HepG2 (cell line): ENCODE measurements around the gene NSMCE1. TPM values are rescaled to one million over a fixed set of nuclear protein-coding genes. Genes with fewer than 3 reads are reported as not detected.

Source experiments
- ATAC-seq: fragments of 200-7000 bp; cut with Tn5 transposase; 3 replicates; pipeline ENCODE4 v1.9.1; 2020; ENCODE audit warnings: mild to moderate bottlenecking, moderate library complexity
- BruUV-seq: library from RNA; stranded (reverse); fragments of 400-500 nt; replicated peaks from 2 replicates; lab custom pipeline; 2021; lab: Mats Ljungman, UMichigan
- CTCF ChIA-PET: fragments of 300-600 bp; formaldehyde crosslinking; extraction: SDS; loops from one replicate; lab custom pipeline; 2021; ENCODE audit warnings: low total read pairs, inconsistent platforms, low intra/inter-chr PET ratio; lab: Yijun Ruan, JAX
- POLR2A ChIA-PET: fragments of 350-600 bp; sonication (Branson Sonifier 250); formaldehyde crosslinking; loops from one replicate; lab custom pipeline; 2020; ENCODE audit warnings: antibody characterized with exemption, inconsistent platforms; lab: Yijun Ruan, JAX
- DNase-seq: peaks from one replicate; pipeline ENCODE4 v3.0.0-alpha.2; 2015; ENCODE audit warnings: low spot score
- FAIRE-seq: peaks from 3 replicates; lab custom pipeline; 2011; peaks lifted over from hg19 to GRCh38; lab: Jason Lieb, UNC
- H2AFZ ChIP-seq: one replicate; pipeline ENCODE4 v1.6.1; 2011; ENCODE audit warnings: low read length, inconsistent platforms
- H3K27ac ChIP-seq: fragments of 300-600 bp; 3 replicates; pipeline ENCODE4 v1.8.0; 2011; ENCODE audit warnings: mixed run types, mild to moderate bottlenecking, mixed read lengths, low read length, inconsistent platforms; ENCODE audit not compliant: insufficient read depth; ENCODE audit errors: extremely low read length
- H3K27me3 ChIP-seq, 2 experiments: fragments of 200-600 bp in 1 of 2; 2 replicates in 1 of 2; 3 replicates in 1 of 2; pipeline versions ENCODE4 v1.6.0 to v1.8.0; 2011; ENCODE audit warnings: low read length in 2 of 2, mild to moderate bottlenecking in 2 of 2, moderate library complexity in 2 of 2, inconsistent platforms in 1 of 2; ENCODE audit not compliant: insufficient read depth in 2 of 2, control insufficient read depth in 1 of 2
- H3K36me3 ChIP-seq, 2 experiments: fragments of 200-600 bp in 1 of 2; replicated peaks in 1 of 2; 2 replicates in 1 of 2; 3 replicates in 1 of 2; pipeline versions ENCODE4 v1.5.1 to v1.8.0; 2011; ENCODE audit warnings: low read length in 2 of 2, inconsistent platforms in 1 of 2; ENCODE audit not compliant: insufficient read depth in 2 of 2, control insufficient read depth in 1 of 2
- H3K4me1 ChIP-seq: 2 replicates; pipeline ENCODE4 v1.5.1; 2012; ENCODE audit warnings: low read length, inconsistent platforms; ENCODE audit not compliant: insufficient read depth
- H3K4me2 ChIP-seq: 2 replicates; pipeline ENCODE4 v1.6.0; 2011; ENCODE audit warnings: low read depth, low read length, inconsistent platforms
- H3K4me3 ChIP-seq, 3 experiments: fragments of 200-600 bp in 1 of 3; sonication (generic), shearing (Covaris generic) in 1 of 3; replicated peaks in 1 of 3; 2 replicates each; pipeline ENCODE4 v1.5.1; 2011 to 2016; ENCODE audit warnings: low read length in 3 of 3, inconsistent platforms in 2 of 3, low read depth in 2 of 3, mild to moderate bottlenecking in 2 of 3, control low read depth in 1 of 3, mixed read lengths in 1 of 3; ENCODE audit not compliant: insufficient read depth in 1 of 3
- H3K79me2 ChIP-seq: one replicate; pipeline ENCODE4 v1.6.1; 2011; ENCODE audit warnings: low read length, inconsistent platforms; ENCODE audit not compliant: insufficient read depth
- H3K9ac ChIP-seq: 2 replicates; pipeline ENCODE4 v1.6.0; 2011; ENCODE audit warnings: mild to moderate bottlenecking, low read depth, low read length, inconsistent platforms; ENCODE audit not compliant: insufficient read depth
- H3K9me3 ChIP-seq: 2 replicates; pipeline ENCODE4 v1.5.1; 2012; ENCODE audit warnings: mild to moderate bottlenecking, low read length
- H4K20me1 ChIP-seq: 2 replicates; pipeline ENCODE4 v1.6.0; 2011; ENCODE audit warnings: inconsistent platforms, mild to moderate bottlenecking, low read length, moderate library complexity; ENCODE audit not compliant: insufficient read depth
- CEBPG ChIP-seq: IDR thresholded peaks from 2 replicates; pipeline ENCODE4 v1.6.1; 2016
- CHD4 ChIP-seq: fragments of 200-600 bp; sonication (generic); IDR thresholded peaks from 2 replicates; pipeline ENCODE4 v1.7.0; 2017; ENCODE audit warnings: mild to moderate bottlenecking, low read length, borderline replicate concordance
- ELF4 ChIP-seq: sonication (generic); formaldehyde crosslinking; IDR thresholded peaks from 2 replicates; pipeline ENCODE4 v1.5.0; 2020; ENCODE audit warnings: missing genetic modification reagents, mild to moderate bottlenecking, moderate library complexity, borderline replicate concordance
- GATA4 ChIP-seq: sonication (generic); IDR thresholded peaks from 2 replicates; pipeline ENCODE4 v1.6.1; 2016; ENCODE audit warnings: antibody characterized with exemption, low read depth, borderline replicate concordance
- LRRFIP1 ChIP-seq: sonication (generic); formaldehyde crosslinking; conservative IDR thresholded peaks from 2 replicates; pipeline ENCODE4 v1.4.0; 2020; ENCODE audit warnings: missing genetic modification reagents
- MYNN ChIP-seq: sonication (generic); formaldehyde crosslinking; IDR thresholded peaks from 2 replicates; pipeline ENCODE4 v1.4.0; 2020; ENCODE audit warnings: mild to moderate bottlenecking, low read depth, missing genetic modification reagents
- PITX1 ChIP-seq: sonication (generic); formaldehyde crosslinking; IDR thresholded peaks from 2 replicates; pipeline ENCODE4 v1.5.1; 2020; ENCODE audit warnings: mild to moderate bottlenecking, missing genetic modification reagents
- TOE1 ChIP-seq: sonication (generic); formaldehyde crosslinking; IDR thresholded peaks from 2 replicates; pipeline ENCODE4 v1.4.0; 2020; ENCODE audit warnings: mild to moderate bottlenecking, missing genetic modification reagents
- ZSCAN9 ChIP-seq: IDR thresholded peaks from 2 replicates; pipeline ENCODE4 v1.6.1; 2016; ENCODE audit warnings: borderline replicate concordance
- whole genome bisulfite sequencing: methylation state at CpG from one replicate; pipeline ENCODE4 v1.1.6; 2017; ENCODE audit warnings: low lambda C conversion rate; 5-methylcytosine and 5-hydroxymethylcytosine counted together
- in situ Hi-C: cut with HindIII; loops from 2 replicates; pipeline ENCODE4 v1.10.0; 2017; ENCODE audit warnings: low pct_unique_long_range_greater_than_20kb; ENCODE audit not compliant: extremely low pct_ligation_motif_present
- intact Hi-C: fragments of 100-400 bp; cut with micrococcal nuclease; formaldehyde crosslinking; loops from one replicate; pipeline ENCODE4 v1.10.0; 2022; ENCODE audit not compliant: unreplicated experiment
- polyA plus RNA-seq, 8 experiments: library from polyadenylated mRNA; depleted of rRNA in 3 of 8; stranded (reverse) in 7 of 8; unstranded in 1 of 8; fragments of >200 nt; fragmentation: Illumina TruSeq in 4 of 8; extraction: Trizol in 4 of 8; gene quantifications; 2 replicates each; pipeline versions ENCODE4 v1.2.1 to v1.2.3, GENCODE V29; 2011 to 2016; ENCODE audit warnings: low read depth in 4 of 8, missing spikeins in 1 of 8, mixed read lengths in 1 of 8; ENCODE audit not compliant: insufficient read depth in 1 of 8
- total RNA-seq, 5 experiments: library from RNA; depleted of rRNA; stranded (reverse); fragments of >200 nt; fragmentation: Illumina TruSeq; extraction: Trizol; gene quantifications; 2 replicates each; pipeline ENCODE4 v1.2.3, GENCODE V29; 2016; ENCODE audit warnings: low read depth in 1 of 5
- TF ChIP-seq, protein P1 (sequence below): IDR thresholded peaks from 2 replicates; pipeline ENCODE4 v1.4.0; 2020; ENCODE audit warnings: mild to moderate bottlenecking, missing genetic modification reagents
- TF ChIP-seq, protein P2 (sequence below): IDR thresholded peaks from 2 replicates; pipeline ENCODE4 v1.6.1; 2016; ENCODE audit warnings: missing compliant biosample characterization, missing genetic modification reagents, borderline replicate concordance
- TF ChIP-seq, protein P3 (sequence below): sonication (generic); formaldehyde crosslinking; IDR thresholded peaks from 2 replicates; pipeline ENCODE4 v1.5.0; 2020; ENCODE audit warnings: missing genetic modification reagents, mild to moderate bottlenecking, borderline replicate concordance
- TF ChIP-seq, protein P4 (sequence below), 2 experiments: sonication (generic) in 1 of 2; formaldehyde crosslinking in 1 of 2; IDR thresholded peaks; 2 replicates each; pipeline versions ENCODE4 v1.5.1 to v1.6.1; 2011 to 2020; ENCODE audit warnings: borderline replicate concordance in 1 of 2, low read depth in 1 of 2, low read length in 1 of 2, mild to moderate bottlenecking in 1 of 2, missing genetic modification reagents in 1 of 2, moderate library complexity in 1 of 2

NSMCE1 gene
- total and polyA plus RNA-seq, 2 of the 13 experiments (the other 11 are each of a cell fraction or from before 2014, with no cell fraction given), result 42.7 to 52.9 TPM

GRCh38 chr16:27246439-27246838, 22.1 kb downstream of the NSMCE1 start:
- DNase-seq (no peak), ATAC-seq (no peak), FAIRE-seq (no peak)
- no peaks in the 10 kb centered on the region for H3K9me3 ChIP-seq
- H3K79me2 ChIP-seq, result peaks cover 4% of the 10 kb centered on the region
- intact Hi-C loops, result no loop called here
- in situ Hi-C loops, result no loop called here
- no peak overlapping the region for H3K4me2 ChIP-seq
- ChIA-PET POLR2A (no interaction called here), CTCF (no interaction called here)
- BruUV-seq, result no TSS peak
- no peak overlapping the region for H3K4me3 ChIP-seq
- no peaks in the 10 kb centered on the region for H4K20me1 ChIP-seq
- H2AFZ ChIP-seq, result no peak overlapping the region
- peaks cover 0 to 10% of the 10 kb centered on the region in 2 experiments; a peak in 2 of 5 replicates for H3K36me3 ChIP-seq
- H3K4me1 ChIP-seq, result peaks cover 21% of the 10 kb centered on the region
- no peaks in the 10 kb centered on the region for H3K27me3 ChIP-seq
- no peak overlapping the region for H3K27ac ChIP-seq
- no peak overlapping the region for H3K9ac ChIP-seq
- WGBS, result 81% methylated on average over 4 of the region's 4 CpGs
- TF ChIP-seq, protein P1, sequence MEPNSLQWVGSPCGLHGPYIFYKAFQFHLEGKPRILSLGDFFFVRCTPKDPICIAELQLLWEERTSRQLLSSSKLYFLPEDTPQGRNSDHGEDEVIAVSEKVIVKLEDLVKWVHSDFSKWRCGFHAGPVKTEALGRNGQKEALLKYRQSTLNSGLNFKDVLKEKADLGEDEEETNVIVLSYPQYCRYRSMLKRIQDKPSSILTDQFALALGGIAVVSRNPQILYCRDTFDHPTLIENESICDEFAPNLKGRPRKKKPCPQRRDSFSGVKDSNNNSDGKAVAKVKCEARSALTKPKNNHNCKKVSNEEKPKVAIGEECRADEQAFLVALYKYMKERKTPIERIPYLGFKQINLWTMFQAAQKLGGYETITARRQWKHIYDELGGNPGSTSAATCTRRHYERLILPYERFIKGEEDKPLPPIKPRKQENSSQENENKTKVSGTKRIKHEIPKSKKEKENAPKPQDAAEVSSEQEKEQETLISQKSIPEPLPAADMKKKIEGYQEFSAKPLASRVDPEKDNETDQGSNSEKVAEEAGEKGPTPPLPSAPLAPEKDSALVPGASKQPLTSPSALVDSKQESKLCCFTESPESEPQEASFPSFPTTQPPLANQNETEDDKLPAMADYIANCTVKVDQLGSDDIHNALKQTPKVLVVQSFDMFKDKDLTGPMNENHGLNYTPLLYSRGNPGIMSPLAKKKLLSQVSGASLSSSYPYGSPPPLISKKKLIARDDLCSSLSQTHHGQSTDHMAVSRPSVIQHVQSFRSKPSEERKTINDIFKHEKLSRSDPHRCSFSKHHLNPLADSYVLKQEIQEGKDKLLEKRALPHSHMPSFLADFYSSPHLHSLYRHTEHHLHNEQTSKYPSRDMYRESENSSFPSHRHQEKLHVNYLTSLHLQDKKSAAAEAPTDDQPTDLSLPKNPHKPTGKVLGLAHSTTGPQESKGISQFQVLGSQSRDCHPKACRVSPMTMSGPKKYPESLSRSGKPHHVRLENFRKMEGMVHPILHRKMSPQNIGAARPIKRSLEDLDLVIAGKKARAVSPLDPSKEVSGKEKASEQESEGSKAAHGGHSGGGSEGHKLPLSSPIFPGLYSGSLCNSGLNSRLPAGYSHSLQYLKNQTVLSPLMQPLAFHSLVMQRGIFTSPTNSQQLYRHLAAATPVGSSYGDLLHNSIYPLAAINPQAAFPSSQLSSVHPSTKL (CRISPR knock-in tag), result no peak
- TF ChIP-seq, protein P2, sequence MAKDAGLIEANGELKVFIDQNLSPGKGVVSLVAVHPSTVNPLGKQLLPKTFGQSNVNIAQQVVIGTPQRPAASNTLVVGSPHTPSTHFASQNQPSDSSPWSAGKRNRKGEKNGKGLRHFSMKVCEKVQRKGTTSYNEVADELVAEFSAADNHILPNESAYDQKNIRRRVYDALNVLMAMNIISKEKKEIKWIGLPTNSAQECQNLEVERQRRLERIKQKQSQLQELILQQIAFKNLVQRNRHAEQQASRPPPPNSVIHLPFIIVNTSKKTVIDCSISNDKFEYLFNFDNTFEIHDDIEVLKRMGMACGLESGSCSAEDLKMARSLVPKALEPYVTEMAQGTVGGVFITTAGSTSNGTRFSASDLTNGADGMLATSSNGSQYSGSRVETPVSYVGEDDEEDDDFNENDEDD (CRISPR knock-in tag), result no peak
- no peak for TF ChIP-seq ELF4 (CRISPR knock-in tag)
- no peak for TF ChIP-seq TOE1 (CRISPR knock-in tag)
- no peak for TF ChIP-seq CHD4
- TF ChIP-seq, protein P3, sequence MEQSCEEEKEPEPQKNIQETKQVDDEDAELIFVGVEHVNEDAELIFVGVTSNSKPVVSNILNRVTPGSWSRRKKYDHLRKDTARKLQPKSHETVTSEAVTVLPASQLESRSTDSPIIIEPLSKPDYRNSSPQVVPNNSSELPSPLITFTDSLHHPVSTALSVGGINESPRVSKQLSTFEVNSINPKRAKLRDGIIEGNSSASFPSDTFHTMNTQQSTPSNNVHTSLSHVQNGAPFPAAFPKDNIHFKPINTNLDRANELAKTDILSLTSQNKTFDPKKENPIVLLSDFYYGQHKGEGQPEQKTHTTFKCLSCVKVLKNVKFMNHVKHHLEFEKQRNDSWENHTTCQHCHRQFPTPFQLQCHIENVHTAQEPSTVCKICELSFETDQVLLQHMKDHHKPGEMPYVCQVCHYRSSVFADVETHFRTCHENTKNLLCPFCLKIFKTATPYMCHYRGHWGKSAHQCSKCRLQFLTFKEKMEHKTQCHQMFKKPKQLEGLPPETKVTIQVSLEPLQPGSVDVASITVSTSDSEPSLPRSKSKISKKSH (CRISPR knock-in tag), result no peak
- no peak for TF ChIP-seq MYNN (CRISPR knock-in tag)
- TF ChIP-seq CEBPG (CRISPR knock-in tag), result no peak
- no peak for TF ChIP-seq PITX1 (CRISPR knock-in tag)
- no peak for TF ChIP-seq GATA4
- TF ChIP-seq LRRFIP1 (CRISPR knock-in tag), result no peak
- TF ChIP-seq, protein P4, sequence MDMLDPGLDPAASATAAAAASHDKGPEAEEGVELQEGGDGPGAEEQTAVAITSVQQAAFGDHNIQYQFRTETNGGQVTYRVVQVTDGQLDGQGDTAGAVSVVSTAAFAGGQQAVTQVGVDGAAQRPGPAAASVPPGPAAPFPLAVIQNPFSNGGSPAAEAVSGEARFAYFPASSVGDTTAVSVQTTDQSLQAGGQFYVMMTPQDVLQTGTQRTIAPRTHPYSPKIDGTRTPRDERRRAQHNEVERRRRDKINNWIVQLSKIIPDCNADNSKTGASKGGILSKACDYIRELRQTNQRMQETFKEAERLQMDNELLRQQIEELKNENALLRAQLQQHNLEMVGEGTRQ (IDR thresholded peaks at IDR 0.05; ENCODE audit: low read depth, low read length), result no peak
- TF ChIP-seq, protein P4 (CRISPR knock-in tag; IDR thresholded peaks at IDR 0.05; ENCODE audit: borderline replicate concordance), result no peak
- TF ChIP-seq ZSCAN9 (CRISPR knock-in tag), result no peak
